ENCODE data around the gene LTO1. TPM values are rescaled to one million over a fixed set of nuclear protein-coding genes. Genes with fewer than 3 reads are reported as not detected.
A peak's percentile ranks its signal among the peaks of the same experiment; 100 is the strongest.

Gene LTO1
- total RNA-seq, 1 experiment from 2014 or later = 25.3 TPM

DNA sequence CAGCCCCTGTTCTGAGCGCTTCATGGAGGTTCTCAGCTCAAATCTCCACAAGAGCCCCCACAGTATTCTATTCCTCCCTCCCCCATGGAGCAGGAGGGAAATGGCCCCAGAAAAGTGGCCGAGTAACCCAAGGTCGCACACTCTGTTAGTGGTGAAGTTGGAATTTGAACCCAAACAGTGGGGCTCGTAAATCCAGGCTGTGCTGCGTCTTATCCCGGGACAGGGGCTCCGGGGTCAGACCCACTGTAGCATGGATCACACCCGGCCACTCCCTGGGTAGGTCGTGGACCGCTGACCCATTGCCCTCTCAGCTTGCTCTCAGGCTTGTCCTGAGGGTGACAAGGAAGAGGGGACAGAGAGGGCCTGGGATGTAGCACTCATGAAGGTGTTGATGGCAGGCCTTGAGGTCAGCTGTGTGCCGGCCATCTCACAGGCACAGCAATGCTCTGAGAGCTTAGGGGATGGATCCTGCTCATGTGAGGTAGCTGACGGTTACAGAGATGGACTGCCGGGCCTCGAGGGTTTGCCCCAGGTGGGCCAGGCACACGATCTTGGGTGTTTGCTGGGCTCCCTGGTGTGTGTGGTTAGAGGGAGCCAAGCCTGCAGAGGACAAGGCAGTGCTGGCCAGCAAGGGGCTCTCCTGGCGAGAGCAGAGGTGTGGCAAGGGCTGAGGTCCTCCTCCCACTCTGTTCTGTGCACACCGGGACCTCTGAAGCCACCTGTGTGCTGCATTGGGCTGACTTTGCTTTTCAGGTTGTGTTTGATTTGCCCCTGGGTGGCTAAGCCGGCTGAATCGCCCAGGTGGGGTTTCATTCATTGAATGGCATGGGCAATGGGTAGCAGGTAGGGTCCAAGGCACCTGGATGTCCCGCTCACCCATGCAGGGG is 31.0 kb upstream of the LTO1 start:
- no peak overlapping the region for H4K5ac ChIP-seq (ENCODE audit: insufficient read length, low read depth, low read length)
- H4K20me1 ChIP-seq (ENCODE audit: control insufficient read depth, insufficient read depth, insufficient read length) = peaks cover 2% of the 10 kb centered on the region
- H3K27me3 Mint-ChIP-seq (ENCODE audit: low read depth) = peaks cover 40% of the 10 kb centered on the region
- H2BK15ac ChIP-seq (ENCODE audit: low read depth, low read length) = no peak overlapping the region
- H3K27me3 ChIP-seq (ENCODE audit: insufficient read depth, low read length) = peaks cover 2% of the 10 kb centered on the region; the same call in 1 of the 2 replicates
- no peak for DNase-seq
- H3K14ac ChIP-seq (ENCODE audit: insufficient read depth, low read length) = no peak overlapping the region
- no peak overlapping the region for H3K18ac ChIP-seq (ENCODE audit: insufficient read length, low read depth, low read length)
- H3K4me1 ChIP-seq (ENCODE audit: insufficient read depth, low read length) = peaks cover 4% of the 10 kb centered on the region; the same call in 1 of the 2 replicates
- H3K9me3 ChIP-seq (ENCODE audit: control insufficient read depth, low read depth, low read length) = no peaks in the 10 kb centered on the region
- peak overlapping the region in 1 of 2 experiments; percentile 71; a peak in 1 of 5 replicates for H3K4me3 Mint-ChIP-seq
- no peak overlapping the region for H4K8ac ChIP-seq (replicated peaks; ENCODE audit: insufficient read length, low read depth, low read length)
- H3K4me1 Mint-ChIP-seq = peaks cover 26 to 38% of the 10 kb centered on the region in 2 experiments
- H2BK20ac ChIP-seq (ENCODE audit: low read depth, low read length, poor library complexity, severe bottlenecking) = no peak overlapping the region
- H4K91ac ChIP-seq (ENCODE audit: insufficient read length, low read depth, low read length) = no peak overlapping the region
- H2AFZ ChIP-seq (ENCODE audit: low read length) = no peak overlapping the region
- no peak overlapping the region for H2AK5ac ChIP-seq (ENCODE audit: insufficient read length, low read length)
- no peaks in the 10 kb centered on the region for H3K36me3 Mint-ChIP-seq (ENCODE audit: insufficient read depth in 1 of 3, low read depth in 3 of 3)
- no peaks in the 10 kb centered on the region for H3K79me2 ChIP-seq (ENCODE audit: insufficient read depth, low read length)
- no peak overlapping the region for H2BK120ac ChIP-seq (ENCODE audit: low read depth, low read length, poor library complexity, severe bottlenecking)
- H3K23ac ChIP-seq (ENCODE audit: insufficient read length, low read depth, low read length) = no peak overlapping the region
- H3T11ph ChIP-seq (ENCODE audit: low read length) = no peak overlapping the region
- TF ChIP-seq, protein P1, sequence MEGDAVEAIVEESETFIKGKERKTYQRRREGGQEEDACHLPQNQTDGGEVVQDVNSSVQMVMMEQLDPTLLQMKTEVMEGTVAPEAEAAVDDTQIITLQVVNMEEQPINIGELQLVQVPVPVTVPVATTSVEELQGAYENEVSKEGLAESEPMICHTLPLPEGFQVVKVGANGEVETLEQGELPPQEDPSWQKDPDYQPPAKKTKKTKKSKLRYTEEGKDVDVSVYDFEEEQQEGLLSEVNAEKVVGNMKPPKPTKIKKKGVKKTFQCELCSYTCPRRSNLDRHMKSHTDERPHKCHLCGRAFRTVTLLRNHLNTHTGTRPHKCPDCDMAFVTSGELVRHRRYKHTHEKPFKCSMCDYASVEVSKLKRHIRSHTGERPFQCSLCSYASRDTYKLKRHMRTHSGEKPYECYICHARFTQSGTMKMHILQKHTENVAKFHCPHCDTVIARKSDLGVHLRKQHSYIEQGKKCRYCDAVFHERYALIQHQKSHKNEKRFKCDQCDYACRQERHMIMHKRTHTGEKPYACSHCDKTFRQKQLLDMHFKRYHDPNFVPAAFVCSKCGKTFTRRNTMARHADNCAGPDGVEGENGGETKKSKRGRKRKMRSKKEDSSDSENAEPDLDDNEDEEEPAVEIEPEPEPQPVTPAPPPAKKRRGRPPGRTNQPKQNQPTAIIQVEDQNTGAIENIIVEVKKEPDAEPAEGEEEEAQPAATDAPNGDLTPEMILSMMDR (conservative IDR thresholded peaks at IDR 0.05) = no peak
- H3K9me3 Mint-ChIP-seq = no peaks in the 10 kb centered on the region
- H3K4me2 ChIP-seq (ENCODE audit: insufficient read depth, insufficient read length, low read length) = no peak overlapping the region
- no peaks in the 10 kb centered on the region for H3K79me1 ChIP-seq (ENCODE audit: insufficient read depth, low read depth, low read length, poor library complexity, severe bottlenecking)
- peaks cover 22% of the 10 kb centered on the region for H3K23me2 ChIP-seq (ENCODE audit: insufficient read length, low read depth, low read length, poor library complexity, severe bottlenecking)
- no peak overlapping the region for H3K27ac ChIP-seq (ENCODE audit: insufficient read length, low read depth, low read length)
- no CpG with 5 or more reads among the region's 20 CpGs for WGBS (ENCODE audit: extremely low coverage, insufficient read length, low lambda C conversion rate)
- H2BK12ac ChIP-seq (ENCODE audit: insufficient read length, low read depth, low read length) = no peak overlapping the region
- no peak overlapping the region for H2BK5ac ChIP-seq (ENCODE audit: insufficient read length, low read length)
- no peak overlapping the region for H3K4ac ChIP-seq (ENCODE audit: low read depth, low read length)
- no peak overlapping the region for H3K27ac Mint-ChIP-seq
- no peak overlapping the region for H3K9ac ChIP-seq (ENCODE audit: extremely low read depth, insufficient read length, low read length)
- H3K56ac ChIP-seq (ENCODE audit: insufficient read length, low read depth, low read length) = no peak overlapping the region
